Activated T-cell treated with anti-CD3 and anti-CD28 coated beads for 1 hour (primary cell): ENCODE data around the gene CEP170B.
"Not testable (repeated sequence)": the region's sequence is repeated elsewhere in the genome, so short reads cannot be mapped to it uniquely, and the experiment has no call there.

Experiments used
- DNase-seq: peaks from one replicate; pipeline ENCODE4 v3.0.0-alpha.2; 2020; ENCODE audit warnings: low read depth

CEP170B gene

DNA sequence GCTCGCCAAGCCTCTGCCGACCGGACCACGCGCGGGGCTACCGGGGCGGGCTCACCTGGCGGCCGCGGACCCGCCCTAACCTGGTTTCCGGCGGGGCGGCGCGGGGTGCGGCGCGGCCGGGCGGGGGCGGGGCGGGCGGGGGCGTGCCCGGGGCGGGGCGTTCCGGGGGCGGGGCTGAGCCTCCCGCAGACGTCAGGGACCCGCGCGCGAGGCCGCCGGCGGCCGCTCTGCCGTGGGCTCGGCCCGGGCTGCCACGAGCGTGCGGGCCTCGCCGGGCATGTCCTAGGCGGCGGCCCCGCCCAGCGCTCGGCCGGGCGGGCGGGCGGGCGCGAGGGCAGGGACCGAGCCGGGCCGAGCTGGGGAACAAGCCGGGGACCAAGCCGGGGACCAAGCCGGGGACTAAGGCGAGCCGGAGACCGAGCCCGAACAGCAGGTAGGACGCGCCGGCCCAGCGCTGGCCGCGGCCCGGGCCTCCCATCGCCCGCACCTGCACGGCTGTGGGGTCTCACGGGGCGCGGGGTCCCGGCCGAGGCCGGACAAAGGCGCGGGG is at the start of gene CEP170B:
TSS of gene CEP170B (plus strand) at position 188 of the 550 bp plus-strand sequence. CDS start 3,183 bp downstream, outside the sequence.
- DNase-seq = peak; percentile 34

DNA sequence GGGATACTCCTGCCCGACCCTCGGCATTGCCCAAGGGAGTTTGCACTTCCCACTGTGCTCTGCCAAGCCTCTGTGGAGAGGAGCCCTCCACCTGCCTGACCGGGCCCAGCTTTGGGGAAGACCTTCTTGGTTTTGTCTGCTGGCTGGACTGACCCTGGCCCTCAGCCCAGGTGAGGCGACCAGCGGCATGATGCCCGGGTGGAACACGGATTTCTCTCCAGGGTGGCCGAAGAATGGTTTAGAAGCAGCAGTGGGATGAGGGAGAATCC is 48.5 kb upstream of the CEP170B start:
- no peak for DNase-seq

DNA sequence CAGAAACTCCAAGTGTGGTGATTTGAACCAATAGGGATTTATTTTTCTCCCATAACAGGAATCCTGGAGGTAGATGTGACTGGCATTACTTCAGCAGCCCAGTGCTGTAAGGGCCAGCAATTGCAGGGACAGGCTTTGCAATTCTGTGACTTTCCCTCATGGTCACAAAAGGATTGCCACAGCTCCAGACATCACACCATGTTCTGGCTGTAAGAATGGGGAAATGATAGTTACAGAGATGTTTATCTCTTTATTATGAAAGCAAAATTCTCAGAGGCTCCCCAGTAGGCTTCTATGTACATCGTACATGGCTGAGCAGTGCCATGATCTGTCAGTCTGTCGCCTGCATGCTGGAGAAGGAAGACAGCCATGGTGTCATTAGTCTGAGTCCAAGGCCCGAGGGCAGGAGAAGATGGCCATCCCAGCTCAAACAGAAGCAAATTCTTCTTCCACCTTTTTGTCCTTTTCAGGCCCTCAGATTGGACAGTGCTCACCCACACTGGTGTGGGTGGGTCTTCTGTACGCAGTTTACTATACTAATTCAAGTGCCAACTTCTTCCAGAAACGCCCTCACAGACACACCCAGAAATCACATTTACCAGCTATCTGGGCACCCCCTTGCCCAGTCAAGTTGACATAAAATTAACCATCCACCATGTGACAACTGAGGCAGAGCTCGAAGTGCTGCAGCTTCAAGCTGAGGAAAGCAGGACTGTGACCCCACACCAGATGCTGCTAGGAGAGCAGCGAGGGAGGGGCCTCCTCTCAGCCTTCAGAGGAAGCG is 46.9 kb upstream of the CEP170B start:
- DNase-seq = no peak

DNA sequence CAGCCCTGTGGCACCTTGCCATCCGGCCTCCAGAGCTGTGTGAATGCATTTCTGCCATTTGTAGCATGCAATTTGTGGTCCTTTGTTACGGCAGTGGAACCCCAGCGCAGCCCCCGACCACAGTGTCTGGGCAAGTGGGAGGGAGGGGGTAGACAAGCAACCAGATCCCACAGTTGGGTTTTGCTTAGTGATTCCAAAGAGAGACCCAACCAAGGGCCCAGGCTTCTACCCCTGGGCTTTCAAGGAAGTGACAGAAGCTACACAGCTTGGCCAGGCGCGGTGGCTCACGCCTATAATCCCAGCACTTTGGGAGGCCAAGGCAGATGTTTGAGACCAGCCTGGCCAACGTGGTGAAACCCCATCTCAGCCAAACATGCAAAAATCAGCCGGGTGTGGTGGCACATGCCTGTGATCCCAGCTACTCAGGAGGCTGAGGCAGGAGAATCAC is 46.3 kb upstream of the CEP170B start:
- no peak for DNase-seq

DNA sequence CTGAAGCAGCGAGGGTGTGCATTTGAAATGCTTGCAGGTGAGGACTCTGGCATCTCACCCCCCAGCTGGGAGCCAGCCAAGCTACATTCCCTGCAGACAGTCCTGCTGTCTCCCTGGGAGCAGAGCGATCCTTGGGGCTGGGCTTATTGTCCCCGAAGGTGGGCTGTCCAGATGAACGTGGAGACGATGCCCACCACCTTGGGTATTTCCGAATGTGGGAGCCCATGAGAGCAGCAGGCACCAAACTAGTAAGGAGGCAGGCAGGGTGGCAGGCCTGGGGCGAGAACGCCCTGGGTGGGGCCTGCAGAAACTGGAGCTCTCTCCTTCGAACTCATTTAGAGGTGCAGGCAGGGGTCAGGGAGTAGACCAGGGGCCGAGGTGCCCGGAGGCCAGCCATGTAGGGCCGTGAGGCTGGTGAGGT is 45.7 kb upstream of the CEP170B start:
- DNase-seq = no peak

DNA sequence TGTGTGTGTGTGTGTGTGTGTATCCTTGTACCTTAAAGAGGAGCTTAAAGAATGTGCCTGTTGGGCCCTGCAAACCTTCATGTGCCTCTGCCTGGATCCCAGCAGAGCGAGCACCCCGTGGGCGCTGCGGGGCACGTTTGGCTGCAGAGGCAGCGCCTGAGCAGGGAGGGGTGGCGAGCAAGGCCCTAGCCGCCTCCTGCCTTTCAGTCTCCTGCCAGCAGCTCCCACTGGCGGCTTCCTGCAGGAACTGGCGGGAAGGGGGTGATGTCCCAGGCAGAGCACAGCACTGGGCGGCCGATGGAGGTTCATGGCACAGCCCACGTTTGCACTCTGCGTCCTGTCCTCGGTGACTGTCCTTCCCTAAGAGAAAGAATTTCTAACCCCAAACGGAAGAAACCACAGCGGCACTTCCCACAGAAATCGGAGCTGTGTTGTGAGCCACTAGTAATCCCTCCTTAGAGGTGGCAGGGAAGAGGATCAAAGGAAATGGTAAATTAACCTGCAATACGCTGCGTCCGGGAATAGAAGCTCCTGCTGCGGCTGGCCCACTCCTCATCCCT is 44.3 kb upstream of the CEP170B start:
- DNase-seq = no peak

DNA sequence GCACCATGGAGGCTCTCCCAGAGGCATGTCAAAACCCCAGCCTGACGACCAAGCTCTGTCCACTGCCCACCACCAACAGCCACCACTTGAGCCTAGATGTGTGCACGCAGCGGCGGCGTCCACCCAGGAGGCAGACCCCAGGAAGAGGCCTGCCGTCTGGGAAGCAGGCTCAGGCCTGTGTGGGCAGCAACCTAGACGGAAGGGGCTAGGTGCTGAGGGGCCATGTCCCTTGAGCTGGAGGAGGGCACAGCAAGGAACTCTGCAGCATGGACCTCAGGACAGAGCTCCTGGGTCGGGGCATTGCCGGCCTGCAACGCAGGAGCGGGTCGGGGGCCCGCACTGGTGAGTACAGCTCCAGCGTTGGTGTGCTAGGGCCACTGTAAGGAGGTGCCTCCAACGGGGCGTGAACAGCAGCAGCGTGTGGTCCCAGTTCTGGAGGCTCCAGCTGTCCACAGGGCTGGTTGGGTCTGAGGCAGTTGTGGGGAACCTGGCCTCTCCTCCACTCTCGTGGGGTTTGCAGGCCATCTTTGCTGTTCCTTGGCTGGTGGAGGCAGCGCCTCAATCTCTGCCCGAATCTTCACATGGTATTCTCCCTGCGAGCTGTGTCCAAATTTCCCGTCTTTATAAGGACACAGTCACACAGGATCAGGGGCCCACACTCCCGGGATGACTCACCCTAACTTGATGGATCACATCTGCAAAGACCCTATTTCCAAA is 43.7 kb upstream of the CEP170B start:
- no peak for DNase-seq

DNA sequence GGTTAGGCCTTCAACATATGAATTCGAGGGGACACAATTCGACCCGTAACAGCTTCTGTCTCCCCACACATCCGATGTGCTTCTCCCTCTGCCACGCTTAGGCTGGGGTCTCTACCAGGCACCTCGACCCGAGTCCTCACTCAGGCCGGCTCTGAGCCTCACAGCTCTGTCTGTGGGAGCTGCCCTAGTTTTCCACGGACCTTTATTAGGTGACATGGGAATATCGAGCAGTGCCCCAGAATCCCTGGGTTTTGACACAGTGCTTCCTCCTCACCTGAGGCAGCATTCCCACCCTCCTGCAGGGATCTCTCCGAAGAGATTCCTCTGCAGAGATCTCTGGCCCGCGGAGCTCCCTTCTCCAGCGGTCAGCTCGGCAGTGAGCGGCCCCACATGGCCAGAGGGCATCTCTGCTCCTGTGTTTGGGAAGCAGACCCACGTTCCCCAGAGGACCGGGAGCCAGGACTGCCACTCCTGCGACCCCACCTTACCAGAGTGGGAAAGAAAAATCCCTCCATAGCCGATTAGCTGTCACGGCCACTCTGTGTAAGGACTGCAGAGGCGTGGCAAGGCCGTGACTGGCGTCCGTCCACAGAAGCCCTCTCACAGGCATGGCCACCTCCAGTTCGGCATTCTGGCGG is 43.0 kb upstream of the CEP170B start:
- DNase-seq = no peak

DNA sequence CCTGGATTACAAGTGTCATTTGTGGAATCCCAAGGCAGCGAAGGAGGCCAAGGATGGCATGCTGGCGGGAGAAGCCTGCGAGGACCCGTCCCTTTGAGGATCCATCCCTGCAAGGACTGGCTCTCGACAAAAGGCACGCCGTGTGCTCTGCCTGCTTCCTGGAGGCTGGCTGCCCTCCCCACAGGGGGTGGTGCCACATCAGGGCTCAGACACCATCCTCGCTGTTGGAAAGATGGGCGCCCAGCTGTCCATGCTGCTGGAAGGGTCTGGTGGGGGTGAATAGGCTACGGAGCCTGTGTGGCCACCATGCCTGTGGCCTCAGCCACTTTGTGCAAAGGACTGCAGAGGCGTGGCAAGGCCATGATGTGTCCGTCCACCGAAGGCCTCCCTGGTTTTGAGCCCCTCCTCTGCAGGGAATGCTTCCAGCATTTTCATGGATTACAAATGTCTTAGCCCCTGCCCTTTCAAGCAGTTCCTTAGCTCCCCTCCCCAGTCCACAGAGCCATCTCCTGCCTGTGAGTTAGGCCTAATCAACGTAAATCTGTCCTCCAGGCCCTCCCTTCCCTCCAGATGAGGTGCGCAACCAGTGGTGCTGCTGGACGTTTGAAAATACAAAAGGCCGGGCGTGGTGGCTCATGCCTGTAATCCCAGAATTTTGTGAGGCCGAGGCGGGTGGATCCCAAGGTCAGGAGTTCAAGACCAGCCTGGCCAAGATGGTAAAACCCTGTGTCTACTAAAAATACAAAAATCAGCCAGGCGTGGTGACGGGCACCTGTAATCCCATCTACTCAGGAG is 42.0 kb upstream of the CEP170B start:
- no peak for DNase-seq

DNA sequence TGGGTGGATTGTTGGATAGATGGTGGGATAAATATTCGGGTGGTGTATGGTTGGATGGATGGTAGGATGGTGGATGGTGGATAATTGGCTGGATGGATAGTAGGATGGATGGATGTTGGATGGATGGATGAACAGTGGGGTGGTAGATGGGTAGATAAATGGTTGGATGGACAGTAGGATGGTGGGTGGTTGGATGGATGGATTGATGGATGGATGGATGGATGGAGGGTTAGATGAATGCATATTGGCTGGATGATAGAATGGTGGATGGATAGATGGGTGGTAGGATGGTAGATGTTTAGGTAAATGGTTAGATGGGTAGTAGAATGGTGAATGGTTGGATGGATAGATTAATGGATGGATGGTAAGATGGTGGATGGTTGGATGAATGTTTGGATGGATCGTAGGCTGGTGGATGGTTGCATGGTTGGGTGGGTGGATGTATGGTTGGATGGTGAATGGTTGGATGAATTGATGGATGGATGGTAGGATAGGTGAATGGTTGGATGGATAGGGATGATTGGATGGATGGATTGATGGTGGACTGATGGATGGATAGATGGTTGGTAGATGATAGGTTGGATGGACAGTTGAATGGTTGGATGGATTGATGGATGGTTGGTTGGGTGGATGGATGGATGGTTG is 40.6 kb upstream of the CEP170B start:
- no peak for DNase-seq

DNA sequence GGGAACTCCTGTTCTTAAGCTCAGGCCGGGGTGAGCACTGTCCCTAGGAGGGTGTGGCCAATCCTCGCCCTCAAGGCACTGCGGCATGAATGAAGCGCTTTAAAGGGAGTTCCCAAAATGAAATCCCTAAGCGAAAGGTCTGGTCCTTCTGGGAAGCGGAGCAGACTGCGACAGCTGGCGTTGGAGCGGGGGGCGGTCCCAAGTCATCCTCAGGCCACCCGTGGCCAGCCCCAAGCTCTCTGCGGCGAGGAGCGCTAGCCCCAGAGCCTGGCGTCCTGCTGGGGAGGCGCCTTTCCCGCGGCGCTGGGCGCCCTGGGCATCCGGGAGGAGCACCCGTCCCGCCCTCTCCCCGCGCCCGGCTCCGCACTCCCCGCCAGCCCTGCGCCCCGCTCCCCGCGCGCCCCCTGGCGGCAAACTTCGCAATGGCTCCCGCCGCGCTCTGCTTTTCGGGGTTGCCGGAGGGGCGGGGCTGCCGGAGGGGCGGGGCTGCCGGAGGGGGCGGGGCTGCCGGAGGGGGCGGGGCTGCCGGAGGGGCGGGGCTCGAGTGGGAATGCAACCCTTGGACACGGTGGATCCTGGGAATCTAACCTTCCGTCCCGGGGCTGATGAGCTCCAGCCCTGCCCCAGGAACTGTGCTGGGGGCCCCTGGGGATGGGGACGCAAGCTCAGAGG is 38.7 kb upstream of the CEP170B start:
- peak; percentile 98 for DNase-seq

DNA sequence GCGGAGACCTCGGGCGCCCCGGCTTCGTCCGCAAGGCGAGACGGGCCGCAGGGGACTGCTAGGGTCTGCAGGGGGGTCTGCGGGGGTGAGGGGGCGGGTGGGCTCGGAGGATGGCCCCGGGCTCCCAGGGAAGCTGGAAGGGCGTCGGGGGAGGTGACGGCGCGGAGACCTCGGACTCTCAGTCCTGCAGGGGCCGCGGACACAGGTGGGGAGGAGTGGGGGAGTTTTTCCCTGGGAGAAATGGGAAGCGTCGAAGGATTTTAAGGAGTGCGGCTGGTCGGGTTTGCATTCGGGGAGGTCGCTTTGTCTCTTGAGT is 38.2 kb upstream of the CEP170B start:
- no peak for DNase-seq

DNA sequence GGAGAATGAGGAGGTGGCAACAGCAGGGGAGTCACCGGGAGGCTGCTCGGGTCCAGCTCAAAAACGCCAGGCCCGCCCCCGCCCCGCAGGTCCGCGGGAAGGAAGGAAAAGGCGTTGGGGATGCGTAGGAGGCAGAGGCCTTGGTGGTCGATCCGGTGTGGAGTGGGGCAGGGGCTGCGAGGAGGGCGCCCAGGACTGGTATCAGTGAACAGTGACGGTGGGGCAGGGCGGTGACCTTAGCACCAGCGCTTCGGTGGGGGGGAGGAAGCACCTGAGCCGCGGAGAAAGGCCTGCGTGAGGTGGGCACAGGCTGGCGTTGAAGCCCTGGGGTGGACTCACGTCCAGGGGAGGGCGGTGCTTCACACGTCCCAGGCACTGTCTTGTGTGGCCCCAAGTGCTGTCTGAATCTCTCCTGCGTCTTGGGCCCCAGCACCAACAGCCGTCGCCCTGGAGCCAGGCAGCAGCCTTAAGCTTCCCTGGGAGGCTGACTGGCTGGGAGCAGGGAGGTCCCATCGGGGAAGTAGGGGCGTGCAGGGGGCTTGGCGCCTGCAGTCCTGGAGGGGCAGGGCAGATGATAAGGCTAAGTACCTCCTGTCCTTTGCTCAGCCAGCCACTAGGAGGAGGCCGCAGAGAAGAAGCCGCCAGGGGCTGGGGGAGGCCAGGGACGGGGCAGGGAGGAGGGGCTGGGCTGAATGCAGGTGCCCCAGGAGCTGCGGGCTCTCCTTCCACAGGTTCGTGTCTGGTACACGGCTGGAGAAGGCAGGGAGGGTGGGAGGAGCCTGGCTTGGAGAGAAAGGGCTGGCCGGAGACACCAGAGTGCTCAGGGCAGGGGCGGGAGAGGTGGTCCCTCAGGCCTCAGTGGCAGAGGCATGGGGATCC is 37.7 kb upstream of the CEP170B start:
- peak; percentile 39 for DNase-seq

DNA sequence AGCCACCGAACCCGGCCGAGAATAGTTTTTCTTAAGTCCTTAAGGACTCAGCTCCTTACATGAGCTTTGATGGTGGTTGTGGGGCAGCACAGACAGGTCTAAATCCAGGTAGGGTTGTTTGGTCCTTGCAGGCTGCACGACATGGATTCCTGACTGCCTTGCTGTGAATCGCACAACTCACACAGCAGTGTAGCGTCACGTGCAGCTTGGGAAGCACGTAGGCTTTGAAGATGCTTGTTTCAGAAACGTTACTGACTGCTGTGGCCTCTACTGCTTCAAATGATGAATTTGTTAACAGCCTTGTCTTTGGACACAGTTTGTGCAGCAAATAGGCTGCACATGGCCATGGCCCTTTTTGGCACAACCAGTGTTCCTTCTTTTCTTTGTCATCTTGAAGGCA is 34.3 kb upstream of the CEP170B start:
- DNase-seq = no peak

DNA sequence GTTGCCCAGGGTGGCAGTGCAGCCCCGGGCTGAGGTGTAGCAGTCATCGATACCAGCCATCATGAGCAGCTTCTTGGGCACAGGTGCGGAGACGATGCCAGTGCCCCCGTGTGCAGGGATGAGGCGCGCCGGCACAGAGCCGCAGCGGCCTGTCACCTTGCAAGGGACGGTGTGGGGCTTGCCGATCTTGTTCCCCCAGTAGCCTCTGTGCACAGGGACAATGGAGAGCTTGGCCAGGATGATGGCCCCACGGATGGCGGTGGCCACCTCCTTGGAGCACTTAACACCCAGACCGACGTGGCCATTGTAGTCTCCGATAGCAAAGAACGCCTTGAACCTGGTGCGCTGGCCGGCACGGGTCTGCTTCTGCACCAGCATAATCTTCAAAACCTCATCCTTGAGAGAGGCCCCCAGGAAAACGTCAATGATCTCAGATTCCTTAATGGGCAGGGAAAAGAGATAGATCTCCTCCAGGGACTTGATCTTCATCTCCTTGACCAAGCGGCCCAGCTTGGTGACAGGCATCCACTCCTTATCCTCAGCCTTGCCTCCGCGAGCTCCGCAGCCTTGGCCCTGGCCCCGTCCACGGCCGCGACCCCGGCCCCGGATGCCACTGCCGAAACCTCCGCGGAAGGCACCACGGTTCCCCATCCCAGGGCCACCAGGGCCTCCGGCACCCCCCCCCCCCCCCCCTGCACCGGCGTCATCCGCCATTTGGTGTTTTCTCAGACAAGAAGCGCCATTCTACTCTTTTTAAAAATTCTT is 28.7 kb upstream of the CEP170B start:
- not testable (repeated sequence) for DNase-seq

DNA sequence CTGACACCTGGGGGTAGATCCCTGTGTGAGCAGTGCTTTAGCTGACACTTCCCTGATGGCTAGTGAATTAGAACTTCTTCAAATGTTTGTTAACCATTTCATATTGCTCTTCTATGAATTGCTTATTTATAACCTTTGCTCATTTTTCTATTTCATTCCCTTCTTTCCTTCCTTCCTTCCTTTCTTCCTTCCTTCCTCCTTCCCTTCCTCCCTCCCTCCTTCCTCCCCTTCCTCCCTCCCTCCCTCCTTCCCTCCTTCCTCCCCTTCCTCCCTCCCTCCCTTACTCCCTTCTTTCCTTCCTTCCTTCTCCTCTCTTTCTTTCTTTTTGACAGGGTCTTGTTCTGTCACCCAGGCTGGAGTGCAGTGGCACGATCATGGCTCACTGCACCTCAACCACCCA is 23.3 kb upstream of the CEP170B start:
- DNase-seq = no peak

DNA sequence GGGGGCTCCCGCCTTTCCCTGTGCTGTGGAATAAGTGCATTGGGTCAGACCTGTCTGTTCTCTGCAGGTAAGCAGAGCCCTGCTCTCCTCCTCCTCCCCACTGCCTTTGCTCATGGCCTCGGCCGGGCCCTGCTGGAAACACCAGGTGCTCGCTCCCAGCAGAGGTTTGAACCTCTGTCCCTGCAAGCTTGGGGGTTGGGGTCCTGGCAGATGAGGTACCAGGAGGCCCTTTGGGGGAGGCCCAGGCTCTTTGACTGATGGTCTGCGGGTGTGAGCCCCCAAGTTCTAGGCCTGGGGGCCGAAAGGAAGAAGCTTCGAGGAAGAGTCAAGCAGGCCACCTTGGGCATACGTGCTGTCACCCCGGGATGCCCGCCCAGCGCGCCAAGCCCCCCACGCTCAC is 22.1 kb upstream of the CEP170B start:
- DNase-seq = no peak

DNA sequence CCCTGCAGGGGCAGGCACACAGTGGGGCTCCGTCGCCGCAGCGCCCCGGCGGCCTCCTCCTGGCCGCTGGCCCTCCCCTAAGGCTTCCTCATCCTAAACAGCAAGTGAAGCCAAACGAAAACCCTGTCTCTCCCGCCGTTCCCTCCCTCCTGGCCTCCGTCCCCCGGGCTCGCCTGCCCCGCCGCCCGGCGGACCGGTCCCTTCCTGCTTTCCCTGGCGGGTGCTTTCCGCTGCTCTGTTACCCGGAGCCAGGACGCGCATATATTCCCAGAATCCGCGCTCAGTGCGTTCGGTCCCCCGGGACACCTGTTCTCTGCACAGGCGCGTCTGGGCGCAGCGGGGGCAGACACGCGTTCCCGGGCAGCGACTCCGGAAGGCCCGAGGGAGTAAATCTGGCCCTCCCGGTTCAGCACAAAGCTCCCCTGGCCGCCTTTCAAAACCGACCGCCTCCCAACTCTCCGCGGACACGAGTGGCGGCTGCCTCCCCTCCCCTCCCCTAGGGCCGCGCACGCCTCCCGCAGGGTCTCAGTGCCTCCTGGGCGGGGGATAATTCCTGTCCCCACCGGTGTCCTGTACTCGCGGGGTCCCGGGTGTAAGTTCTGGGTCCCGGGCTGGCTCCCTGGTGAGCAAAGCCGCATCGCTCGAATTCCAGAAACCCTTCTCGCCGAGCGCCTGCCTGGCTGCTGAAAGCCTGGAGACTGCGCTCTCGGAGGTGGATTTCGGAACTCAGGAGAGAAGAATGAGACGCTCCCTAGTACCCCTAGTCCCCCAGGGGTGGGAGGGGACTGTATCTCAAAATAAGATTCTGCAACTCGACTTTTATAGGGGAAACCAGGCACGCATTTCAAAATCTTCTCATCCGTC is 21.4 kb upstream of the CEP170B start:
- DNase-seq = no peak
